HS-27A (cell line): ENCODE data around the gene ADAMTSL1.

Experiments used
- DNase-seq: peaks from one replicate; pipeline ENCODE4 v3.0.0-alpha.2; 2012; ENCODE audit warnings: low read depth, missing footprints

The ADAMTSL1 gene

GRCh38 chr9:18819418-18819817 lies 345.5 kb downstream of the ADAMTSL1 start:
- no peak for DNase-seq

GRCh38 chr9:18820566-18821095 lies 346.7 kb downstream of the ADAMTSL1 start:
- no peak for DNase-seq

- no peak for DNase-seq
These were observed 347.8 kb downstream of the ADAMTSL1 start for GRCh38 chr9:18821788-18822187.

GRCh38 chr9:18822850-18823249 lies 348.9 kb downstream of the ADAMTSL1 start:
- no peak for DNase-seq

GRCh38 chr9:18824095-18824666 lies 350.2 kb downstream of the ADAMTSL1 start:
- no peak for DNase-seq

GRCh38 chr9:18825656-18826170 lies 351.8 kb downstream of the ADAMTSL1 start:
- no peak for DNase-seq

- no peak for DNase-seq
These were observed 352.3 kb downstream of the ADAMTSL1 start for GRCh38 chr9:18826248-18826647.

GRCh38 chr9:18829066-18829465 lies 355.1 kb downstream of the ADAMTSL1 start:
- DNase-seq: no peak

- DNase-seq: no peak
These were observed 355.9 kb downstream of the ADAMTSL1 start for GRCh38 chr9:18829873-18830272.

GRCh38 chr9:18834740-18835361 lies 360.9 kb downstream of the ADAMTSL1 start:
- DNase-seq: no peak

- DNase-seq: no peak
These were observed 363.4 kb downstream of the ADAMTSL1 start for GRCh38 chr9:18837402-18837801.

- DNase-seq: no peak
These were observed 373.8 kb downstream of the ADAMTSL1 start for GRCh38 chr9:18847576-18848275.

- no peak for DNase-seq
These were observed 374.7 kb downstream of the ADAMTSL1 start for GRCh38 chr9:18848657-18849056.

- no peak for DNase-seq
These were observed 375.3 kb downstream of the ADAMTSL1 start for GRCh38 chr9:18849270-18849669.

GRCh38 chr9:18849890-18850677 lies 376.1 kb downstream of the ADAMTSL1 start:
- no peak for DNase-seq

GRCh38 chr9:18851069-18851795 lies 377.3 kb downstream of the ADAMTSL1 start:
- no peak for DNase-seq

- DNase-seq: no peak
These were observed 381.7 kb downstream of the ADAMTSL1 start for GRCh38 chr9:18855656-18856055.

- no peak for DNase-seq
These were observed 383.4 kb downstream of the ADAMTSL1 start for GRCh38 chr9:18857334-18857733.

GRCh38 chr9:18857769-18858168 lies 383.8 kb downstream of the ADAMTSL1 start:
- DNase-seq: peak; percentile 3

- no peak for DNase-seq
These were observed 387.9 kb downstream of the ADAMTSL1 start for GRCh38 chr9:18861609-18862544.
